K562 (cell line): Measurements from ENCODE around the gene ACBD4. TPM values are rescaled to one million over a fixed set of nuclear protein-coding genes. Genes with fewer than 3 reads are reported as not detected.

Experiments
- ATAC-seq: fragments of 200-7000 bp; cut with Tn5 transposase; 3 replicates; pipeline ENCODE4 v1.9.1; 2020; ENCODE audit warnings: moderate library complexity
- BruUV-seq: library from RNA; stranded (reverse); fragments of 400-500 nt; replicated peaks from 2 replicates; lab custom pipeline; 2021; lab: Mats Ljungman, UMichigan
- CTCF ChIA-PET: fragments of 300-600 bp; formaldehyde crosslinking; extraction: SDS; loops from one replicate; lab custom pipeline; 2021; ENCODE audit warnings: low intra/inter-chr PET ratio; lab: Yijun Ruan, JAX
- POLR2A ChIA-PET: fragments of 300-600, 350-650 bp; sonication (Branson Sonifier 250); formaldehyde crosslinking; extraction: SDS; loops from one replicate; lab custom pipeline; 2021; ENCODE audit warnings: antibody characterized with exemption, inconsistent platforms; lab: Yijun Ruan, JAX
- DNase-seq, 4 experiments: peaks; one replicate each; pipeline versions ENCODE4 v3.0.0 to v3.0.0-alpha.2; 2011 to 2018; ENCODE audit warnings: low spot score in 3 of 4, mixed read lengths in 3 of 4; ENCODE audit errors: extremely low read depth in 1 of 4
- FAIRE-seq: peaks from 2 replicates; lab custom pipeline; 2011; peaks lifted over from hg19 to GRCh38; lab: Jason Lieb, UNC
- H2AFZ ChIP-seq: 2 replicates; pipeline ENCODE4 v1.6.0; 2011; ENCODE audit warnings: low read depth, low read length, control low read depth, inconsistent platforms
- H3K27ac ChIP-seq: fragments of 200-600 bp; 3 replicates; pipeline ENCODE4 v1.8.0; 2011; ENCODE audit warnings: low read depth, mild to moderate bottlenecking, control low read depth, inconsistent platforms, low read length, moderate library complexity, mixed read lengths; ENCODE audit errors: extremely low read depth
- H3K27me3 ChIP-seq, 2 experiments: fragments of 300-600 bp in 1 of 2; 2 replicates in 1 of 2; 3 replicates in 1 of 2; pipeline versions ENCODE4 v1.6.0 to v1.8.0; 2011; ENCODE audit warnings: inconsistent platforms in 2 of 2, low read length in 2 of 2, mild to moderate bottlenecking in 1 of 2, mixed read lengths in 1 of 2, moderate library complexity in 1 of 2; ENCODE audit not compliant: control insufficient read depth in 2 of 2, insufficient read depth in 2 of 2
- H3K36me3 ChIP-seq: fragments of 300-600 bp; 3 replicates; pipeline ENCODE4 v1.8.0; 2011; ENCODE audit warnings: mild to moderate bottlenecking, low read length, inconsistent platforms; ENCODE audit not compliant: control insufficient read depth, insufficient read depth
- H3K4me1 ChIP-seq, 2 experiments: fragments of 200-600 bp in 1 of 2; replicated peaks in 1 of 2; 2 replicates in 1 of 2; 3 replicates in 1 of 2; pipeline versions ENCODE4 v1.5.1 to v1.8.0; 2011; ENCODE audit warnings: inconsistent platforms in 2 of 2, low read length in 2 of 2, mild to moderate bottlenecking in 1 of 2, mixed read lengths in 1 of 2, moderate library complexity in 1 of 2; ENCODE audit not compliant: control insufficient read depth in 2 of 2, insufficient read depth in 2 of 2
- H3K4me2 ChIP-seq: 2 replicates; pipeline ENCODE4 v1.6.1; 2011; ENCODE audit warnings: low read length, control low read depth, inconsistent platforms, mixed read lengths; ENCODE audit not compliant: insufficient read depth
- H3K4me3 ChIP-seq: fragments of 200-600 bp; sonication (generic), shearing (Covaris generic); 2 replicates; pipeline ENCODE4 v1.5.1; 2016; ENCODE audit warnings: control low read depth, inconsistent platforms
- H3K79me2 ChIP-seq: fragments of 200-600 bp; 3 replicates; pipeline ENCODE4 v1.8.0; 2011; ENCODE audit warnings: low read length, inconsistent platforms; ENCODE audit not compliant: control insufficient read depth, insufficient read depth
- H3K9ac ChIP-seq, 2 experiments: 2 replicates each; pipeline versions ENCODE4 v1.6.0 to v1.6.1; 2011; ENCODE audit warnings: low read depth in 2 of 2, low read length in 2 of 2, control low read depth in 1 of 2, inconsistent platforms in 1 of 2, mild to moderate bottlenecking in 1 of 2, mixed read lengths in 1 of 2; ENCODE audit not compliant: insufficient read depth in 1 of 2
- H3K9me1 ChIP-seq: one replicate; pipeline ENCODE4 v1.6.0; 2011; ENCODE audit warnings: inconsistent platforms, mild to moderate bottlenecking, low read length, moderate library complexity; ENCODE audit not compliant: control insufficient read depth, insufficient read depth
- H3K9me3 ChIP-seq: replicated peaks from 2 replicates; pipeline ENCODE4 v1.5.1; 2011; ENCODE audit warnings: low read depth, low read length, inconsistent platforms; ENCODE audit not compliant: control insufficient read depth, insufficient read depth
- H4K20me1 ChIP-seq: replicated peaks from 2 replicates; pipeline ENCODE4 v1.6.1; 2011; ENCODE audit warnings: low read length, inconsistent platforms, mixed read lengths; ENCODE audit not compliant: control insufficient read depth, insufficient read depth
- COPS2 ChIP-seq: fragments of 450-650 bp; conservative IDR thresholded peaks from 2 replicates; pipeline ENCODE4 v1.6.1; 2016; ENCODE audit warnings: mild to moderate bottlenecking, moderate library complexity
- MAFK ChIP-seq: IDR thresholded peaks from 2 replicates; pipeline ENCODE4 v1.6.1; 2011; ENCODE audit warnings: low read length, improper control_type of control experiment
- RBM25 ChIP-seq: fragments of 200-400 bp; formaldehyde crosslinking; IDR thresholded peaks from 2 replicates; pipeline ENCODE4 v1.6.1; 2018; ENCODE audit warnings: low read length, low read depth, moderate library complexity; ENCODE audit not compliant: severe bottlenecking
- ZNF197 ChIP-seq: fragments of 200-800 bp; sonication (Bioruptor generic); IDR thresholded peaks from 2 replicates; pipeline ENCODE4 v1.6.1; 2016; ENCODE audit warnings: low read depth, missing genetic modification characterization, missing compliant biosample characterization
- WGBS: fragments of 100-300 bp; shearing (Covaris generic); methylation state at CpG from one replicate; pipeline ENCODE4 v1.1.6; 2016; ENCODE audit warnings: low coverage, mixed read lengths; ENCODE audit not compliant: insufficient coverage; ENCODE audit errors: missing lambda C conversion rate; 5-methylcytosine and 5-hydroxymethylcytosine counted together
- in situ Hi-C: fragments of 300-500 bp; cut with MboI; formaldehyde crosslinking; loops from 4 replicates; pipeline ENCODE4 v1.15.0; 2018; ENCODE audit warnings: inconsistent platforms, mixed read lengths
- intact Hi-C: fragments of 100-400 bp; cut with micrococcal nuclease; formaldehyde crosslinking; loops from 2 replicates; pipeline ENCODE4 v1.14.2; 2022
- polyA plus RNA-seq, 8 experiments: library from polyadenylated mRNA; depleted of rRNA in 4 of 8; stranded (reverse) in 5 of 8; unstranded in 3 of 8; fragments of >200 nt; fragmentation: Nextera tagmentation in 2 of 8; fragmentation: Illumina TruSeq in 1 of 8; extraction: Ambion mirVana in 2 of 8; extraction: Trizol in 1 of 8; gene quantifications; 2 replicates each; pipeline versions ENCODE4 v1.2.1 to v1.2.3, GENCODE V29; 2011 to 2014; ENCODE audit warnings: inconsistent platforms in 1 of 8, missing spikeins in 1 of 8
- total RNA-seq, 7 experiments: library from RNA; depleted of rRNA in 6 of 7; stranded (reverse); fragments of >200 nt in 6 of 7; fragmentation: Illumina TruSeq in 2 of 7; extraction: Trizol in 2 of 7; gene quantifications; 2 replicates each; pipeline versions ENCODE4 v1.2.1 to v1.2.3, GENCODE V29; 2011 to 2021; ENCODE audit warnings: low replicate concordance in 1 of 7
- TF ChIP-seq, protein P1 (sequence below): sonication (generic); formaldehyde crosslinking; IDR thresholded peaks from 2 replicates; pipeline ENCODE4 v1.8.0; 2023; ENCODE audit warnings: mild to moderate bottlenecking, missing genetic modification reagents
- TF ChIP-seq, protein P2 (sequence below): sonication (generic); formaldehyde crosslinking; IDR thresholded peaks from 2 replicates; pipeline ENCODE4 v1.8.1; 2022; ENCODE audit warnings: missing genetic modification reagents
- TF ChIP-seq, protein P3 (sequence below): fragments of 200-800 bp; sonication (Bioruptor generic); IDR thresholded peaks from 2 replicates; pipeline ENCODE4 v1.6.1; 2017; ENCODE audit warnings: missing genetic modification characterization, missing compliant biosample characterization
- TF ChIP-seq, protein P4 (sequence below): fragments of 450-650 bp; IDR thresholded peaks from 2 replicates; pipeline ENCODE4 v1.6.1; 2016; ENCODE audit warnings: missing biosample characterization, missing genetic modification characterization
- TF ChIP-seq, protein P5 (sequence below): sonication (generic); formaldehyde crosslinking; IDR thresholded peaks from 2 replicates; pipeline ENCODE4 v1.8.1; 2023; ENCODE audit warnings: mild to moderate bottlenecking, missing genetic modification reagents

The ACBD4 gene
- total and polyA plus RNA-seq, 9 of the 15 experiments (the other 6 are each of a cell fraction or from before 2014, with no cell fraction given): 0.14 to 6.9 (median 4.6) TPM

DNA sequence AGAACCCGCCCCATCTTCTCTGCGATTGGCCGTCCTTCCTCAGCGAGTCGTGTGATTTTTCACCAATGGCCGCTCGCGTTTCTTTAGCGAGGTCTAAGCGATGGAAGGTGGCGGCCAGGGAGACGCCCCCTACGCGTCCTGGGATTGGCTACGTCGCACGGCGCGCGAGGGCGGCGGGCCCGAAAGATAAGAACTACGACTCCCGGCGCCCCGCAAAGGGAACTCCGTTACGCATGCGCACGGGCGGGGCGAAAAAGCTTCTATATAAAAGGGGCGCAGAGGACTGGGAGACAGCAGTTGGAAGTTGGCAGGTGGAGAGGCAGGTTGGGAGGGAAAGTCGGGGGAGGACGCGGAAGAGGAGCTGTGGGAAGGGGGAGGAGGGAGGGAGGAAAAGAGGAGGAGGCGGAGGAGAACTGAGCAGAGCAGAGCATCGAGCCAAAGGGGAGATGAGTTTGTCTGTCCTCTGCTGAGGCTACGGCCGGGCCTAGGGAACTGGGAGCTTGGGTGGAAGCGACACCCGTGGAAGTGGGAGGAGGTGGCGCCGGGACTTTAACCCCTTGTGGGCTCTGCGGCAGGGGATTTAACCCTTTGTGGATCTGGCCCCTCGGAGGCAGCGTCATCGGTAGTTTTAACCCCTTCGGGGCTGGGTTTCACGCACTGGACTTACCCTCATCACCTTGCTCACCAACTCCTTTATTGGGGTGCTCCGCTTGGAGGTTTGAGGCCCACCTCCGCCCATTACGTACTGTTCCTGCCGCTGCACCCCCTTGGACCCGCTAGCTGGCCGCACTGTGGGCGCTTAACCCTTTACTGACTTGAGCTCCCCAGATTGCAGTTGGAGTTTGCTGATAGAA lies 12.9 kb downstream of the ACBD4 start, which contains the start of gene HEXIM1:
HEXIM1 (plus strand) TSS at position 293 of the 854 bp plus-strand sequence. CDS start 716 bp downstream, outside the sequence.
- TSS peak; percentile 80 for BruUV-seq
- peaks cover 5% of the 10 kb centered on the region; the same call in 1 of the 2 replicates for H4K20me1 ChIP-seq
- H3K4me1 ChIP-seq: peaks cover 39 to 48% of the 10 kb centered on the region in 2 experiments
- H3K9me3 ChIP-seq: no peaks in the 10 kb centered on the region
- H3K4me3 ChIP-seq: peak within 1 kb of the TSS; percentile 69
- H3K27me3 ChIP-seq: no peaks in the 10 kb centered on the region
- H2AFZ ChIP-seq: peak within 1 kb of the TSS; percentile 90
- under 1% methylated on average over 53 of the region's 58 CpGs for WGBS
- peak; percentile 77 for ATAC-seq
- in situ Hi-C loops (no loop called here), intact Hi-C loops (loop anchor here (1.0 to 2.0 kb wide), 3 partner anchors 13 to 48 kb away; partner anchors contain the start of genes ACBD4 and HEXIM2)
- peak within 1 kb of the TSS; percentile 98 to 99 for H3K9ac ChIP-seq
- DNase-seq: peak; percentile 95 to 100 (median 97)
- POLR2A ChIA-PET: interaction anchor here (0.6 to 10.1 kb wide), 73 partner anchors 10 to 1165 kb away, joined by 3 to 497 read pairs (median 5); partner anchors contain the start of genes ACBD4, DCAKD, EFTUD2 and HEXIM2
- CTCF ChIA-PET: interaction anchor here (0.6 to 2.8 kb wide), 3 partner anchors 12 to 109 kb away, joined by 3 to 14 read pairs (median 3); partner anchors contain the start of gene ACBD4
- peak within 1 kb of the TSS; percentile 97 for H3K27ac ChIP-seq
- peaks cover 54% of the 10 kb centered on the region for H3K79me2 ChIP-seq
- H3K36me3 ChIP-seq: peaks cover 3% of the 10 kb centered on the region; the same call in 1 of the 3 replicates
- peak; percentile 95 for FAIRE-seq
- no peaks in the 10 kb centered on the region for H3K9me1 ChIP-seq
- H3K4me2 ChIP-seq: peak within 1 kb of the TSS; percentile 95
- TF ChIP-seq, protein P1, sequence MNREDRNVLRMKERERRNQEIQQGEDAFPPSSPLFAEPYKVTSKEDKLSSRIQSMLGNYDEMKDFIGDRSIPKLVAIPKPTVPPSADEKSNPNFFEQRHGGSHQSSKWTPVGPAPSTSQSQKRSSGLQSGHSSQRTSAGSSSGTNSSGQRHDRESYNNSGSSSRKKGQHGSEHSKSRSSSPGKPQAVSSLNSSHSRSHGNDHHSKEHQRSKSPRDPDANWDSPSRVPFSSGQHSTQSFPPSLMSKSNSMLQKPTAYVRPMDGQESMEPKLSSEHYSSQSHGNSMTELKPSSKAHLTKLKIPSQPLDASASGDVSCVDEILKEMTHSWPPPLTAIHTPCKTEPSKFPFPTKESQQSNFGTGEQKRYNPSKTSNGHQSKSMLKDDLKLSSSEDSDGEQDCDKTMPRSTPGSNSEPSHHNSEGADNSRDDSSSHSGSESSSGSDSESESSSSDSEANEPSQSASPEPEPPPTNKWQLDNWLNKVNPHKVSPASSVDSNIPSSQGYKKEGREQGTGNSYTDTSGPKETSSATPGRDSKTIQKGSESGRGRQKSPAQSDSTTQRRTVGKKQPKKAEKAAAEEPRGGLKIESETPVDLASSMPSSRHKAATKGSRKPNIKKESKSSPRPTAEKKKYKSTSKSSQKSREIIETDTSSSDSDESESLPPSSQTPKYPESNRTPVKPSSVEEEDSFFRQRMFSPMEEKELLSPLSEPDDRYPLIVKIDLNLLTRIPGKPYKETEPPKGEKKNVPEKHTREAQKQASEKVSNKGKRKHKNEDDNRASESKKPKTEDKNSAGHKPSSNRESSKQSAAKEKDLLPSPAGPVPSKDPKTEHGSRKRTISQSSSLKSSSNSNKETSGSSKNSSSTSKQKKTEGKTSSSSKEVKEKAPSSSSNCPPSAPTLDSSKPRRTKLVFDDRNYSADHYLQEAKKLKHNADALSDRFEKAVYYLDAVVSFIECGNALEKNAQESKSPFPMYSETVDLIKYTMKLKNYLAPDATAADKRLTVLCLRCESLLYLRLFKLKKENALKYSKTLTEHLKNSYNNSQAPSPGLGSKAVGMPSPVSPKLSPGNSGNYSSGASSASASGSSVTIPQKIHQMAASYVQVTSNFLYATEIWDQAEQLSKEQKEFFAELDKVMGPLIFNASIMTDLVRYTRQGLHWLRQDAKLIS (CRISPR knock-in tag): peak; percentile 89
- TF ChIP-seq, protein P2, sequence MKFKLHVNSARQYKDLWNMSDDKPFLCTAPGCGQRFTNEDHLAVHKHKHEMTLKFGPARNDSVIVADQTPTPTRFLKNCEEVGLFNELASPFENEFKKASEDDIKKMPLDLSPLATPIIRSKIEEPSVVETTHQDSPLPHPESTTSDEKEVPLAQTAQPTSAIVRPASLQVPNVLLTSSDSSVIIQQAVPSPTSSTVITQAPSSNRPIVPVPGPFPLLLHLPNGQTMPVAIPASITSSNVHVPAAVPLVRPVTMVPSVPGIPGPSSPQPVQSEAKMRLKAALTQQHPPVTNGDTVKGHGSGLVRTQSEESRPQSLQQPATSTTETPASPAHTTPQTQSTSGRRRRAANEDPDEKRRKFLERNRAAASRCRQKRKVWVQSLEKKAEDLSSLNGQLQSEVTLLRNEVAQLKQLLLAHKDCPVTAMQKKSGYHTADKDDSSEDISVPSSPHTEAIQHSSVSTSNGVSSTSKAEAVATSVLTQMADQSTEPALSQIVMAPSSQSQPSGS (CRISPR knock-in tag): peak; percentile 49; the same call in 1 of the 2 replicates
- TF ChIP-seq, protein P3, sequence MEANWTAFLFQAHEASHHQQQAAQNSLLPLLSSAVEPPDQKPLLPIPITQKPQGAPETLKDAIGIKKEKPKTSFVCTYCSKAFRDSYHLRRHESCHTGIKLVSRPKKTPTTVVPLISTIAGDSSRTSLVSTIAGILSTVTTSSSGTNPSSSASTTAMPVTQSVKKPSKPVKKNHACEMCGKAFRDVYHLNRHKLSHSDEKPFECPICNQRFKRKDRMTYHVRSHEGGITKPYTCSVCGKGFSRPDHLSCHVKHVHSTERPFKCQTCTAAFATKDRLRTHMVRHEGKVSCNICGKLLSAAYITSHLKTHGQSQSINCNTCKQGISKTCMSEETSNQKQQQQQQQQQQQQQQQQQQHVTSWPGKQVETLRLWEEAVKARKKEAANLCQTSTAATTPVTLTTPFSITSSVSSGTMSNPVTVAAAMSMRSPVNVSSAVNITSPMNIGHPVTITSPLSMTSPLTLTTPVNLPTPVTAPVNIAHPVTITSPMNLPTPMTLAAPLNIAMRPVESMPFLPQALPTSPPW (CRISPR knock-in tag): peak; percentile 95
- TF ChIP-seq, protein P4, sequence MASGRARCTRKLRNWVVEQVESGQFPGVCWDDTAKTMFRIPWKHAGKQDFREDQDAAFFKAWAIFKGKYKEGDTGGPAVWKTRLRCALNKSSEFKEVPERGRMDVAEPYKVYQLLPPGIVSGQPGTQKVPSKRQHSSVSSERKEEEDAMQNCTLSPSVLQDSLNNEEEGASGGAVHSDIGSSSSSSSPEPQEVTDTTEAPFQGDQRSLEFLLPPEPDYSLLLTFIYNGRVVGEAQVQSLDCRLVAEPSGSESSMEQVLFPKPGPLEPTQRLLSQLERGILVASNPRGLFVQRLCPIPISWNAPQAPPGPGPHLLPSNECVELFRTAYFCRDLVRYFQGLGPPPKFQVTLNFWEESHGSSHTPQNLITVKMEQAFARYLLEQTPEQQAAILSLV (tag): no peak
- TF ChIP-seq COPS2 (no peak), ZNF197 (CRISPR knock-in tag) (no peak), MAFK (peak; percentile 10), RBM25 (no peak)
- TF ChIP-seq, protein P5, sequence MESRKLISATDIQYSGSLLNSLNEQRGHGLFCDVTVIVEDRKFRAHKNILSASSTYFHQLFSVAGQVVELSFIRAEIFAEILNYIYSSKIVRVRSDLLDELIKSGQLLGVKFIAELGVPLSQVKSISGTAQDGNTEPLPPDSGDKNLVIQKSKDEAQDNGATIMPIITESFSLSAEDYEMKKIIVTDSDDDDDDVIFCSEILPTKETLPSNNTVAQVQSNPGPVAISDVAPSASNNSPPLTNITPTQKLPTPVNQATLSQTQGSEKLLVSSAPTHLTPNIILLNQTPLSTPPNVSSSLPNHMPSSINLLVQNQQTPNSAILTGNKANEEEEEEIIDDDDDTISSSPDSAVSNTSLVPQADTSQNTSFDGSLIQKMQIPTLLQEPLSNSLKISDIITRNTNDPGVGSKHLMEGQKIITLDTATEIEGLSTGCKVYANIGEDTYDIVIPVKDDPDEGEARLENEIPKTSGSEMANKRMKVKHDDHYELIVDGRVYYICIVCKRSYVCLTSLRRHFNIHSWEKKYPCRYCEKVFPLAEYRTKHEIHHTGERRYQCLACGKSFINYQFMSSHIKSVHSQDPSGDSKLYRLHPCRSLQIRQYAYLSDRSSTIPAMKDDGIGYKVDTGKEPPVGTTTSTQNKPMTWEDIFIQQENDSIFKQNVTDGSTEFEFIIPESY (CRISPR knock-in tag): no peak
